ENCODE measurements around the gene REEP3. TPM values are rescaled to one million over a fixed set of nuclear protein-coding genes. Genes with fewer than 3 reads are reported as not detected.
"Not testable (repeated sequence)": the region's sequence is repeated elsewhere in the genome, so short reads cannot be mapped to it uniquely, and the experiment has no call there.

The REEP3 gene
- total RNA-seq, 2 donors from 2014 or later = 44.8 to 56.4 TPM

- DNase-seq (no peak), ATAC-seq (no peak)
- intact Hi-C loops (cut with DNase I, micrococcal nuclease) = loop anchor here in 1 of 2 donors (10.0 kb wide), 1 partner anchor 175 kb away; no protein-coding TSS in a partner anchor
Measured at GRCh38 chr10:63539994-63540393, 18.8 kb downstream of the REEP3 start.

- DNase-seq (peak in 1 of 2 donors; percentile 25), ATAC-seq (peak; percentile 93)
- intact Hi-C loops (cut with DNase I, micrococcal nuclease) = no loop called here
Measured at GRCh38 chr10:63542835-63543575, 21.8 kb downstream of the REEP3 start.

GRCh38 chr10:63543576-63543962 is 22.4 kb downstream of the REEP3 start:
- ATAC-seq (no peak), DNase-seq (no peak)
- intact Hi-C loops (cut with DNase I, micrococcal nuclease) = no loop called here

GRCh38 chr10:63544418-63544817 is 23.2 kb downstream of the REEP3 start:
- DNase-seq = no peak
- intact Hi-C loops (cut with DNase I, micrococcal nuclease) = no loop called here
- ATAC-seq = peak; percentile 54

GRCh38 chr10:63547628-63548360 is 26.6 kb downstream of the REEP3 start:
- DNase-seq (no peak), ATAC-seq (no peak)
- intact Hi-C loops (cut with DNase I, micrococcal nuclease) = no loop called here

GRCh38 chr10:63548860-63549259 is 27.7 kb downstream of the REEP3 start:
- DNase-seq (no peak), ATAC-seq (no peak)
- intact Hi-C loops (cut with DNase I, micrococcal nuclease) = no loop called here

GRCh38 chr10:63549810-63550209 is 28.6 kb downstream of the REEP3 start:
- no peak for DNase-seq
- intact Hi-C loops (cut with DNase I, micrococcal nuclease) = no loop called here
- ATAC-seq = no peak

- intact Hi-C loops (cut with DNase I, micrococcal nuclease) = no loop called here
- no peak for DNase-seq
- ATAC-seq = no peak
Measured at GRCh38 chr10:63553031-63553430, 31.8 kb downstream of the REEP3 start.

- DNase-seq (no peak), ATAC-seq (no peak)
- intact Hi-C loops (cut with DNase I, micrococcal nuclease) = no loop called here
Measured at GRCh38 chr10:63553473-63553872, 32.3 kb downstream of the REEP3 start.

- DNase-seq = peak; percentile 24 to 27
- intact Hi-C loops (cut with DNase I, micrococcal nuclease) = no loop called here
- ATAC-seq = peak; percentile 22
Measured at GRCh38 chr10:63554657-63555056, 33.5 kb downstream of the REEP3 start.

- DNase-seq (no peak), ATAC-seq (peak; percentile 87)
- intact Hi-C loops (cut with DNase I, micrococcal nuclease) = no loop called here
Measured at GRCh38 chr10:63555330-63555729, 34.1 kb downstream of the REEP3 start.

- DNase-seq (no peak), ATAC-seq (no peak)
- intact Hi-C loops (cut with DNase I, micrococcal nuclease) = no loop called here
Measured at GRCh38 chr10:63558132-63558784, 37.1 kb downstream of the REEP3 start.

GRCh38 chr10:63561341-63561740 is 40.1 kb downstream of the REEP3 start:
- ATAC-seq (no peak), DNase-seq (no peak)
- intact Hi-C loops (cut with DNase I, micrococcal nuclease) = no loop called here

GRCh38 chr10:63562391-63562790 is 41.2 kb downstream of the REEP3 start:
- ATAC-seq (no peak), DNase-seq (no peak)
- intact Hi-C loops (cut with DNase I, micrococcal nuclease) = no loop called here

- intact Hi-C loops (cut with DNase I, micrococcal nuclease) = no loop called here
- no peak for DNase-seq
- ATAC-seq = no peak
Measured at GRCh38 chr10:63562857-63563256, 41.7 kb downstream of the REEP3 start.

- ATAC-seq (no peak), DNase-seq (no peak)
- intact Hi-C loops (cut with DNase I, micrococcal nuclease) = no loop called here
Measured at GRCh38 chr10:63563623-63564022, 42.4 kb downstream of the REEP3 start.

- DNase-seq; intact Hi-C loops (cut with DNase I, micrococcal nuclease); ATAC-seq: not testable (repeated sequence)
Measured at GRCh38 chr10:63564731-63565130, 43.5 kb downstream of the REEP3 start.

- no peak for DNase-seq
- intact Hi-C loops (cut with DNase I, micrococcal nuclease) = no loop called here
- ATAC-seq = peak; percentile 44
Measured at GRCh38 chr10:63573068-63573697, 52.0 kb downstream of the REEP3 start.

- DNase-seq = no peak
- intact Hi-C loops (cut with DNase I, micrococcal nuclease) = no loop called here
- ATAC-seq = no peak
Measured at GRCh38 chr10:63574011-63574410, 52.8 kb downstream of the REEP3 start.
